Thyroid gland (tissue), 4 donors: Measurements from ENCODE around the gene LRP2BP. TPM values are rescaled to one million over a fixed set of nuclear protein-coding genes. Genes with fewer than 3 reads are reported as not detected.

Source experiments
- DNase-seq, 2 donors: peaks; one replicate each; pipeline ENCODE4 v3.0.0-alpha.2; 2019
- H3K27ac ChIP-seq, 3 donors: fragments of 200-600 bp; sonication (generic); 1 replicate in 2 of 3; 2 replicates in 1 of 3; pipeline ENCODE4 v1.5.1; 2016 to 2019; ENCODE audit warnings: mild to moderate bottlenecking in 1 of 3, moderate library complexity in 1 of 3
- H3K27me3 ChIP-seq: fragments of 200-600 bp; sonication (generic); one replicate; pipeline ENCODE4 v1.5.1; 2019
- H3K36me3 ChIP-seq, 2 donors: fragments of 200-600 bp; sonication (generic); one replicate each; pipeline ENCODE4 v1.5.1; 2016 to 2019
- H3K4me1 ChIP-seq, 2 donors: fragments of 200-600 bp; sonication (generic); one replicate each; pipeline ENCODE4 v1.5.1; 2017 to 2019
- H3K4me3 ChIP-seq, 3 donors: fragments of 200-600 bp; sonication (generic); replicated peaks in 1 of 3; 1 replicate in 2 of 3; 2 replicates in 1 of 3; pipeline ENCODE4 v1.5.1; 2016; ENCODE audit warnings: mild to moderate bottlenecking in 1 of 3
- H3K9me3 ChIP-seq: fragments of 200-600 bp; sonication (generic); one replicate; pipeline ENCODE4 v1.5.1; 2017
- CTCF ChIP-seq, 6 experiments: fragments of 200-600 bp in 3 of 6; fragments of 450-650 bp in 3 of 6; sonication (generic) in 3 of 6; IDR thresholded peaks; one replicate each; pipeline ENCODE4 v1.5.1; 2016 to 2019; ENCODE audit warnings: antibody characterized with exemption in 6 of 6, mild to moderate bottlenecking in 2 of 6, inconsistent platforms in 1 of 6, moderate library complexity in 1 of 6
- POLR2A ChIP-seq, 2 donors: fragments of 450-650 bp; IDR thresholded peaks; one replicate each; pipeline ENCODE4 v1.6.1; 2017; ENCODE audit warnings: antibody characterized with exemption in 2 of 2, mild to moderate bottlenecking in 2 of 2, moderate library complexity in 1 of 2
- WGBS, 2 donors: methylation state at CpG; one replicate each; pipeline ENCODE4 v1.1.5; 2017; 5-methylcytosine and 5-hydroxymethylcytosine counted together
- intact Hi-C: fragments of 100-400 bp; cut with DNase I; formaldehyde crosslinking; loops from one replicate; pipeline ENCODE4 v1.15.1; 2023
- total RNA-seq, 4 donors: library from RNA; depleted of rRNA; stranded (reverse); fragments of >200 nt; gene quantifications; one replicate each; pipeline ENCODE4 v1.2.3, GENCODE V29; 2016

LRP2BP gene
- total RNA-seq, 4 donors from 2014 or later = 1.4 to 3.1 (median 2.3) TPM

- Histone ChIP-seq H3K9me3 (no peaks in the 10 kb centered on the region), H3K4me3 (no peak overlapping the region), H3K27me3 (no peaks in the 10 kb centered on the region), H3K36me3 (no peaks in the 10 kb centered on the region), H3K4me1 (peaks cover 15 to 19% of the 10 kb centered on the region in 2 donors), H3K27ac (no peak overlapping the region)
- DNase-seq = no peak
- intact Hi-C loops = loop anchor here (10.0 kb wide), 1 partner anchor 83 kb away; no protein-coding TSS in a partner anchor
- 93 to 95% methylated on average over 12 of the region's 12 CpGs for WGBS, 2 donors
- TF ChIP-seq CTCF (IDR thresholded peaks at IDR 0.05) = no peak
- no peak for TF ChIP-seq POLR2A (IDR thresholded peaks at IDR 0.05)
Measured at GRCh38 chr4:185387957-185388356, 7.8 kb downstream of the LRP2BP start.

- Histone ChIP-seq H3K4me3 (no peak overlapping the region), H3K4me1 (peaks cover 22 to 31% of the 10 kb centered on the region in 2 donors), H3K27me3 (no peaks in the 10 kb centered on the region), H3K36me3 (no peaks in the 10 kb centered on the region), H3K9me3 (no peaks in the 10 kb centered on the region), H3K27ac (peak overlapping the region in 2 of 3 donors; percentile 56 to 84)
- WGBS, 2 donors = 59 to 63% methylated on average over 10 of the region's 10 CpGs
- intact Hi-C loops = loop anchor here (10.0 kb wide), 1 partner anchor 80 kb away; no protein-coding TSS in a partner anchor
- no peak for DNase-seq
- TF ChIP-seq CTCF (IDR thresholded peaks at IDR 0.05) (no peak), POLR2A (IDR thresholded peaks at IDR 0.05) (no peak)
Measured at GRCh38 chr4:185384930-185385331, 10.8 kb downstream of the LRP2BP start.

- Histone ChIP-seq H3K27ac (peak overlapping the region; percentile 56 to 84 (median 72)), H3K9me3 (no peaks in the 10 kb centered on the region), H3K4me3 (no peak overlapping the region), H3K27me3 (no peaks in the 10 kb centered on the region), H3K36me3 (no peaks in the 10 kb centered on the region), H3K4me1 (peaks cover 22 to 31% of the 10 kb centered on the region in 2 donors)
- TF ChIP-seq POLR2A (IDR thresholded peaks at IDR 0.05) (no peak), CTCF (IDR thresholded peaks at IDR 0.05) (no peak)
- intact Hi-C loops = loop anchor here (10.0 kb wide), 1 partner anchor 79 kb away; no protein-coding TSS in a partner anchor
- DNase-seq = no peak
- WGBS, 2 donors = 91 to 92% methylated on average over 2 of the region's 2 CpGs
Measured at GRCh38 chr4:185384061-185384460, 11.7 kb downstream of the LRP2BP start.

- TF ChIP-seq POLR2A (IDR thresholded peaks at IDR 0.05) (no peak), CTCF (IDR thresholded peaks at IDR 0.05) (no peak)
- no peaks in the 10 kb centered on the region for H3K9me3 ChIP-seq
- intact Hi-C loops = loop anchor here (10.0 kb wide), 1 partner anchor 79 kb away; no protein-coding TSS in a partner anchor
- no peak overlapping the region for H3K4me3 ChIP-seq
- H3K4me1 ChIP-seq = peaks cover 22 to 31% of the 10 kb centered on the region in 2 donors
- DNase-seq = peak; percentile 69 to 74
- no peaks in the 10 kb centered on the region for H3K36me3 ChIP-seq
- no peaks in the 10 kb centered on the region for H3K27me3 ChIP-seq
- 37 to 49% methylated on average over 4 of the region's 4 CpGs for WGBS, 2 donors
- peak overlapping the region; percentile 56 to 84 (median 72) for H3K27ac ChIP-seq
Measured at GRCh38 chr4:185383451-185383850, 12.3 kb downstream of the LRP2BP start.

GRCh38 chr4:185382754-185383153 lies 13.0 kb downstream of the LRP2BP start:
- no peaks in the 10 kb centered on the region for H3K9me3 ChIP-seq
- no peak for DNase-seq
- no peaks in the 10 kb centered on the region for H3K27me3 ChIP-seq
- no peaks in the 10 kb centered on the region for H3K36me3 ChIP-seq
- H3K27ac ChIP-seq = peak overlapping the region in 1 of 3 donors; percentile 84
- intact Hi-C loops = loop anchor here (10.0 kb wide), 1 partner anchor 78 kb away; no protein-coding TSS in a partner anchor
- TF ChIP-seq POLR2A (IDR thresholded peaks at IDR 0.05) (no peak), CTCF (IDR thresholded peaks at IDR 0.05) (no peak)
- H3K4me1 ChIP-seq = peaks cover 22 to 31% of the 10 kb centered on the region in 2 donors
- no peak overlapping the region for H3K4me3 ChIP-seq
